HEK293 (cell line): ENCODE results near the gene RPGRIP1L.

Experiments
- GFI1B ChIP-seq: fragments of 450-650 bp; formaldehyde crosslinking; IDR thresholded peaks from 2 replicates; pipeline ENCODE4 v1.5.1; 2016; ENCODE audit warnings: missing biosample characterization, missing genetic modification characterization
- GLI4 ChIP-seq: fragments of 450-650 bp; formaldehyde crosslinking; IDR thresholded peaks from 2 replicates; pipeline ENCODE4 v1.5.1; 2016; ENCODE audit warnings: missing biosample characterization, missing genetic modification characterization
- GLIS2 ChIP-seq: fragments of 450-650 bp; formaldehyde crosslinking; IDR thresholded peaks from 2 replicates; pipeline ENCODE4 v1.5.1; 2016; ENCODE audit warnings: missing biosample characterization, missing genetic modification characterization
- HOXA7 ChIP-seq: sonication (generic); formaldehyde crosslinking; IDR thresholded peaks from 2 replicates; pipeline ENCODE4 v1.8.1; 2022; ENCODE audit warnings: missing genetic modification reagents, borderline replicate concordance
- KLF1 ChIP-seq: fragments of 450-650 bp; formaldehyde crosslinking; IDR thresholded peaks from 2 replicates; pipeline ENCODE4 v1.5.1; 2016; ENCODE audit warnings: missing biosample characterization, missing genetic modification characterization
- KLF8 ChIP-seq: fragments of 450-650 bp; formaldehyde crosslinking; IDR thresholded peaks from 2 replicates; pipeline ENCODE4 v1.5.1; 2016; ENCODE audit warnings: missing biosample characterization, missing genetic modification characterization
- PATZ1 ChIP-seq: fragments of 450-650 bp; formaldehyde crosslinking; IDR thresholded peaks from 2 replicates; pipeline ENCODE4 v1.5.1; 2016; ENCODE audit warnings: missing biosample characterization, missing genetic modification characterization
- RBAK ChIP-seq: fragments of 450-650 bp; formaldehyde crosslinking; IDR thresholded peaks from 2 replicates; pipeline ENCODE4 v1.5.1; 2016; ENCODE audit warnings: missing biosample characterization, missing genetic modification characterization
- TSHZ1 ChIP-seq: fragments of 450-650 bp; formaldehyde crosslinking; IDR thresholded peaks from 2 replicates; pipeline ENCODE4 v1.5.1; 2016; ENCODE audit warnings: missing biosample characterization, missing genetic modification characterization, borderline replicate concordance
- ZBTB1 ChIP-seq: fragments of 450-650 bp; formaldehyde crosslinking; IDR thresholded peaks from 2 replicates; pipeline ENCODE4 v1.5.1; 2016; ENCODE audit warnings: missing biosample characterization, missing genetic modification characterization
- ZBTB11 ChIP-seq: fragments of 450-650 bp; formaldehyde crosslinking; conservative IDR thresholded peaks from 2 replicates; pipeline ENCODE4 v1.5.1; 2016; ENCODE audit warnings: low read depth, missing biosample characterization, missing genetic modification characterization
- ZBTB21 ChIP-seq: fragments of 450-650 bp; formaldehyde crosslinking; IDR thresholded peaks from 2 replicates; pipeline ENCODE4 v1.5.1; 2017; ENCODE audit warnings: missing biosample characterization, missing genetic modification characterization
- ZBTB7A ChIP-seq: fragments of 450-650 bp; formaldehyde crosslinking; IDR thresholded peaks from 2 replicates; pipeline ENCODE4 v1.5.1; 2016; ENCODE audit warnings: low read depth, missing biosample characterization, missing genetic modification characterization
- ZFHX2 ChIP-seq: fragments of 450-650 bp; formaldehyde crosslinking; conservative IDR thresholded peaks from 2 replicates; pipeline ENCODE4 v1.5.1; 2016; ENCODE audit warnings: missing biosample characterization, missing genetic modification characterization
- ZFP69B ChIP-seq: fragments of 450-650 bp; formaldehyde crosslinking; IDR thresholded peaks from 2 replicates; pipeline ENCODE4 v1.5.1; 2016; ENCODE audit warnings: missing biosample characterization, missing genetic modification characterization
- ZNF114 ChIP-seq: fragments of 450-650 bp; formaldehyde crosslinking; IDR thresholded peaks from 2 replicates; pipeline ENCODE4 v1.5.0; 2017; ENCODE audit warnings: missing biosample characterization, missing genetic modification characterization
- ZNF138 ChIP-seq: fragments of 450-650 bp; formaldehyde crosslinking; IDR thresholded peaks from 2 replicates; pipeline ENCODE4 v1.5.1; 2016; ENCODE audit warnings: missing biosample characterization, missing genetic modification characterization, borderline replicate concordance
- ZNF169 ChIP-seq: fragments of 450-650 bp; formaldehyde crosslinking; IDR thresholded peaks from 2 replicates; pipeline ENCODE4 v1.5.1; 2016; ENCODE audit warnings: missing biosample characterization, missing genetic modification characterization
- ZNF2 ChIP-seq: fragments of 450-650 bp; formaldehyde crosslinking; IDR thresholded peaks from 2 replicates; pipeline ENCODE4 v1.5.1; 2016; ENCODE audit warnings: missing biosample characterization, missing genetic modification characterization
- ZNF221 ChIP-seq: fragments of 450-650 bp; formaldehyde crosslinking; IDR thresholded peaks from 2 replicates; pipeline ENCODE4 v1.5.1; 2017; ENCODE audit warnings: missing biosample characterization, missing genetic modification characterization, borderline replicate concordance
- ZNF24 ChIP-seq: fragments of 450-650 bp; formaldehyde crosslinking; IDR thresholded peaks from 2 replicates; pipeline ENCODE4 v1.5.1; 2016; ENCODE audit warnings: missing biosample characterization, missing genetic modification characterization
- ZNF324 ChIP-seq: fragments of 450-650 bp; formaldehyde crosslinking; IDR thresholded peaks from 2 replicates; pipeline ENCODE4 v1.5.1; 2016; ENCODE audit warnings: missing biosample characterization, missing genetic modification characterization
- ZNF362 ChIP-seq: fragments of 450-650 bp; formaldehyde crosslinking; IDR thresholded peaks from 2 replicates; pipeline ENCODE4 v1.5.1; 2016; ENCODE audit warnings: missing biosample characterization, missing genetic modification characterization
- ZNF513 ChIP-seq: fragments of 450-650 bp; IDR thresholded peaks from 2 replicates; pipeline ENCODE4 v1.5.1; 2018; ENCODE audit warnings: missing biosample characterization, missing genetic modification characterization
- ZNF610 ChIP-seq: fragments of 450-650 bp; formaldehyde crosslinking; IDR thresholded peaks from 2 replicates; pipeline ENCODE4 v1.5.1; 2016; ENCODE audit warnings: missing biosample characterization, missing genetic modification characterization, borderline replicate concordance
- ZNF623 ChIP-seq: fragments of 450-650 bp; formaldehyde crosslinking; IDR thresholded peaks from 2 replicates; pipeline ENCODE4 v1.5.1; 2016; ENCODE audit warnings: missing biosample characterization, missing genetic modification characterization
- ZNF626 ChIP-seq: fragments of 450-650 bp; sonication (Bioruptor Pico); formaldehyde crosslinking; IDR thresholded peaks from 2 replicates; pipeline ENCODE4 v1.5.1; 2018; ENCODE audit warnings: missing biosample characterization, missing genetic modification characterization, inconsistent platforms
- ZXDB ChIP-seq: fragments of 450-650 bp; formaldehyde crosslinking; IDR thresholded peaks from 2 replicates; pipeline ENCODE4 v1.5.1; 2016; ENCODE audit warnings: missing biosample characterization, missing genetic modification characterization

The RPGRIP1L gene

GRCh38 chr16:53703590-53704444, at the start of gene RPGRIP1L, which contains the start of gene FTO (continued):
- TF ChIP-seq PATZ1 (tag by site-specific recombination) (no peak), KLF1 (no peak; the same call in 1 of the 2 replicates), ZNF221 (tag by site-specific recombination) (no peak), KLF8 (tag by site-specific recombination) (peak; percentile 73), GFI1B (tag by site-specific recombination) (no peak), GLI4 (tag by site-specific recombination) (no peak), ZNF513 (tag by site-specific recombination) (peak; percentile 46; the same call in 1 of the 2 replicates), HOXA7 (CRISPR knock-in tag) (no peak), ZNF362 (tag by site-specific recombination) (no peak), ZBTB11 (peak; percentile 72), ZNF626 (tag by site-specific recombination) (no peak), ZNF24 (tag by site-specific recombination) (no peak), ZXDB (tag by site-specific recombination) (peak; percentile 91), GLIS2 (tag by site-specific recombination) (peak; percentile 45; the same call in 1 of the 2 replicates), ZFP69B (tag by site-specific recombination) (no peak), TSHZ1 (tag by site-specific recombination) (no peak), ZBTB1 (tag by site-specific recombination) (no peak), ZFHX2 (tag by site-specific recombination) (peak; percentile 51; the same call in 1 of the 2 replicates), ZBTB7A (tag by site-specific recombination) (no peak), ZNF623 (tag by site-specific recombination) (no peak), ZNF169 (no peak), RBAK (tag by site-specific recombination) (no peak), ZNF610 (tag by site-specific recombination) (no peak), ZNF114 (tag by site-specific recombination) (no peak), ZNF2 (no peak), ZNF138 (tag by site-specific recombination) (no peak), ZBTB21 (tag by site-specific recombination) (no peak), ZNF324 (no peak)
